ENCODE data around the gene ZFHX3. TPM values are rescaled to one million over a fixed set of nuclear protein-coding genes. Genes with fewer than 3 reads are reported as not detected.

The ZFHX3 gene
- polyA plus RNA-seq, 1 donor (not counting 4 experiments of a cell fraction or from before 2014, with no cell fraction given): 1.2 TPM

- H4K20me1 ChIP-seq (ENCODE audit: control insufficient read depth, extremely low read depth, insufficient read depth, low read length): no peaks in the 10 kb centered on the region
- H3K9me1 ChIP-seq (ENCODE audit: control insufficient read depth, extremely low read depth, insufficient read depth, low read length): no peaks in the 10 kb centered on the region
- dilution Hi-C loops (cut with MboI; ENCODE audit: extremely low pct_ligation_motif_present, low sequenced_read_pairs): no loop called here
- TF ChIP-seq, protein P1, sequence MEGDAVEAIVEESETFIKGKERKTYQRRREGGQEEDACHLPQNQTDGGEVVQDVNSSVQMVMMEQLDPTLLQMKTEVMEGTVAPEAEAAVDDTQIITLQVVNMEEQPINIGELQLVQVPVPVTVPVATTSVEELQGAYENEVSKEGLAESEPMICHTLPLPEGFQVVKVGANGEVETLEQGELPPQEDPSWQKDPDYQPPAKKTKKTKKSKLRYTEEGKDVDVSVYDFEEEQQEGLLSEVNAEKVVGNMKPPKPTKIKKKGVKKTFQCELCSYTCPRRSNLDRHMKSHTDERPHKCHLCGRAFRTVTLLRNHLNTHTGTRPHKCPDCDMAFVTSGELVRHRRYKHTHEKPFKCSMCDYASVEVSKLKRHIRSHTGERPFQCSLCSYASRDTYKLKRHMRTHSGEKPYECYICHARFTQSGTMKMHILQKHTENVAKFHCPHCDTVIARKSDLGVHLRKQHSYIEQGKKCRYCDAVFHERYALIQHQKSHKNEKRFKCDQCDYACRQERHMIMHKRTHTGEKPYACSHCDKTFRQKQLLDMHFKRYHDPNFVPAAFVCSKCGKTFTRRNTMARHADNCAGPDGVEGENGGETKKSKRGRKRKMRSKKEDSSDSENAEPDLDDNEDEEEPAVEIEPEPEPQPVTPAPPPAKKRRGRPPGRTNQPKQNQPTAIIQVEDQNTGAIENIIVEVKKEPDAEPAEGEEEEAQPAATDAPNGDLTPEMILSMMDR (optimal IDR thresholded peaks at IDR 0.05 in 1 of 3, IDR thresholded peaks at IDR 0.05 in 1 of 3, conservative IDR thresholded peaks at IDR 0.05 in 1 of 3; ENCODE audit: extremely low read depth in 1 of 3, insufficient read depth in 2 of 3, low read length in 3 of 3): no peak
- no peak for TF ChIP-seq EZH2 (IDR thresholded peaks at IDR 0.05; ENCODE audit: low read length)
- H3K4me1 ChIP-seq (ENCODE audit: control insufficient read depth, extremely low read depth, insufficient read depth, low read length): no peaks in the 10 kb centered on the region
- FAIRE-seq (no peak), DNase-seq (ENCODE audit: low read depth, low spot score) (no peak)
- no peak overlapping the region for H3K4me2 ChIP-seq (ENCODE audit: control insufficient read depth, extremely low read depth, insufficient read depth, low read depth, low read length)
- no peaks in the 10 kb centered on the region for H3K36me3 ChIP-seq (ENCODE audit: control insufficient read depth in 2 of 2, extremely low read depth in 1 of 2, insufficient read depth in 2 of 2, low read length in 2 of 2)
- no peaks in the 10 kb centered on the region for H3K79me2 ChIP-seq (ENCODE audit: control insufficient read depth, insufficient read depth, low read length)
- no peak overlapping the region for H2AFZ ChIP-seq (ENCODE audit: control insufficient read depth, low read length)
- H3K9me3 ChIP-seq (ENCODE audit: control insufficient read depth, low read depth, low read length): no peaks in the 10 kb centered on the region
- no peaks in the 10 kb centered on the region for H3K27me3 ChIP-seq (ENCODE audit: control insufficient read depth, extremely low read depth, insufficient read depth, low read length)
- H3K27ac ChIP-seq (ENCODE audit: control insufficient read depth, insufficient read depth, low read length): no peak overlapping the region
- H3K9ac ChIP-seq (ENCODE audit: control insufficient read depth, extremely low read depth, insufficient read depth, low read length): no peak overlapping the region
- no peak overlapping the region for H3K4me3 ChIP-seq (ENCODE audit: control insufficient read depth in 2 of 3, extremely low read depth in 1 of 3, insufficient read depth in 2 of 3, low read depth in 1 of 3, low read length in 3 of 3)
Observed at GRCh38 chr16:72766506-72766905, 281.4 kb downstream of the ZFHX3 start.

DNA sequence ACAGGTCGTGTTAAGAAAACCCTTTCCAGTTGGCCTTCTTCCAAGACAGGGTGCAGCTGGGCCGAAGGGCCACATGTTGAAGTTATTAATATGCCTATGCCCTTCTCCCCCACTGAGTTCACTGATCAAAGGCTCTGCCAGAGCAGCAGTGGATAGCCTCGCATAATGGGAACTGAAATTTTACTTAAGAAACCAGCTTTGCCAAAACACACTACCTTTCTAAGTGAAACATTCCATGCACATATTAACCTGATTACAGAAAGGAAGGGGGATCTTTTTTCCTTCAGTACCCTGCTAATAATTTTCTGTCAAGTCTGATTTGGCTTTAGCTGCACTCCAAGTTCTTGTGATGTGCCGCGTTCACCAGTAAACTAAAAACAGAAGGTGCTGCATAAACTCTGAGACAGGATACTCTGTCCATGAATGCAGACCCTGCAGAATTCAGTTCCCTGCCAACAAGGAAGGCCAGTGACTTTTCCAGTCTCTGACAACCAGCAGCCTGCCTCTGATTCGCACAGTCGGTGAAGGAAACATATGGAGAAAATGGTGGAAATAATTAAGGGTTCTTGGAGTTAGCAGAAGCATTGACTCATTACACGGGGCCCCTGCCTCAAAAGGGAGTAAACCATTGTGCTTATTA lies 283.8 kb downstream of the ZFHX3 start:
- TF ChIP-seq EZH2 (IDR thresholded peaks at IDR 0.05; ENCODE audit: low read length): no peak
- TF ChIP-seq, protein P1 (optimal IDR thresholded peaks at IDR 0.05 in 1 of 3, IDR thresholded peaks at IDR 0.05 in 1 of 3, conservative IDR thresholded peaks at IDR 0.05 in 1 of 3; ENCODE audit: extremely low read depth in 1 of 3, insufficient read depth in 2 of 3, low read length in 3 of 3): no peak
- no peaks in the 10 kb centered on the region for H3K9me1 ChIP-seq (ENCODE audit: control insufficient read depth, extremely low read depth, insufficient read depth, low read length)
- no peak overlapping the region for H3K4me3 ChIP-seq (ENCODE audit: control insufficient read depth in 2 of 3, extremely low read depth in 1 of 3, insufficient read depth in 2 of 3, low read depth in 1 of 3, low read length in 3 of 3)
- no peaks in the 10 kb centered on the region for H3K9me3 ChIP-seq (ENCODE audit: control insufficient read depth, low read depth, low read length)
- H3K4me2 ChIP-seq (ENCODE audit: control insufficient read depth, extremely low read depth, insufficient read depth, low read depth, low read length): no peak overlapping the region
- H3K4me1 ChIP-seq (ENCODE audit: control insufficient read depth, extremely low read depth, insufficient read depth, low read length): no peaks in the 10 kb centered on the region
- no peak overlapping the region for H2AFZ ChIP-seq (ENCODE audit: control insufficient read depth, low read length)
- H3K9ac ChIP-seq (ENCODE audit: control insufficient read depth, extremely low read depth, insufficient read depth, low read length): no peak overlapping the region
- no peaks in the 10 kb centered on the region for H3K36me3 ChIP-seq (ENCODE audit: control insufficient read depth in 2 of 2, extremely low read depth in 1 of 2, insufficient read depth in 2 of 2, low read length in 2 of 2)
- H3K27ac ChIP-seq (ENCODE audit: control insufficient read depth, insufficient read depth, low read length): no peak overlapping the region
- no peaks in the 10 kb centered on the region for H4K20me1 ChIP-seq (ENCODE audit: control insufficient read depth, extremely low read depth, insufficient read depth, low read length)
- dilution Hi-C loops (cut with MboI; ENCODE audit: extremely low pct_ligation_motif_present, low sequenced_read_pairs): no loop called here
- no peaks in the 10 kb centered on the region for H3K27me3 ChIP-seq (ENCODE audit: control insufficient read depth, extremely low read depth, insufficient read depth, low read length)
- DNase-seq (ENCODE audit: low read depth, low spot score): no peak
- no peak for FAIRE-seq
- H3K79me2 ChIP-seq (ENCODE audit: control insufficient read depth, insufficient read depth, low read length): no peaks in the 10 kb centered on the region
